Coronary artery (tissue), 2 donors: Measurements from ENCODE around the gene SLC16A6.
"Not testable (repeated sequence)": the region's sequence is repeated elsewhere in the genome, so short reads cannot be mapped to it uniquely, and the experiment has no call there.

Experiments
- DNase-seq: peaks from one replicate; pipeline ENCODE4 v3.0.0-alpha.2; 2017; ENCODE audit warnings: low spot score
- H3K27ac ChIP-seq, 2 donors: fragments of 200-600 bp; sonication (generic); one replicate each; pipeline ENCODE4 v1.5.1; 2016 to 2019
- H3K4me3 ChIP-seq: fragments of 200-600 bp; sonication (generic); 2 replicates; pipeline ENCODE4 v1.5.1; 2016; ENCODE audit warnings: mild to moderate bottlenecking, moderate library complexity
- CTCF ChIP-seq: fragments of 200-600 bp; sonication (generic); IDR thresholded peaks from one replicate; pipeline ENCODE4 v1.5.1; 2019; ENCODE audit warnings: antibody characterized with exemption

Gene SLC16A6

GRCh38 chr17:68260051-68260762 is 30.7 kb downstream of the SLC16A6 start:
- DNase-seq = no peak
- no peak for TF ChIP-seq CTCF
- Histone ChIP-seq H3K4me3 (no peak overlapping the region), H3K27ac (no peak overlapping the region)

GRCh38 chr17:68259648-68259951 is 31.3 kb downstream of the SLC16A6 start:
- Histone ChIP-seq H3K27ac (peak overlapping the region in 1 of 2 donors; percentile 73), H3K4me3 (peak overlapping the region; percentile 60)
- DNase-seq = not testable (repeated sequence)

- peak overlapping the region; percentile 60 for H3K4me3 ChIP-seq
- not testable (repeated sequence) for DNase-seq
- peak overlapping the region; percentile 10 to 73 for H3K27ac ChIP-seq
Observed at GRCh38 chr17:68258890-68259647, 31.9 kb downstream of the SLC16A6 start.

GRCh38 chr17:68257934-68258333 is 33.0 kb downstream of the SLC16A6 start:
- no peak for DNase-seq
- no peak for TF ChIP-seq CTCF
- Histone ChIP-seq H3K4me3 (no peak overlapping the region), H3K27ac (no peak overlapping the region)

DNA sequence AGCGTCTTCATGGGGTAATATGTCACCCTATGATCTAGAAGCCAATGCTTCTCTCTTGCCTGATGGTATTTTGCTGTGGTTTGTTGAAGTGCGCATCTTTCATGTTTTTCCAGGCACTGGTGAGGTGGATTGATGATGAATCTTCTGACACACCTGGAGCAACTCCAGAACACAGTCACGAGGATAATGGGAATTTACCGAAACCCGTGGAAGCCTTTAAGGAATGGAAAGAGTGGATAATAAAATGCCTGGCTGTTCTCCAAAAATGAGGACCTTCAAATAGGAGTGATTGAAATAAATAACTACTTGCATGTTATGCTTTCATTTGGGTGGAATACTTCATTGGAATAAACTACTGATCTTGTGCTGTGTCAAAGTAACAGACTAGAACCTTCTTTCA is 34.2 kb downstream of the SLC16A6 start:
- not testable (repeated sequence) for DNase-seq, H3K4me3 ChIP-seq, H3K27ac ChIP-seq

DNA sequence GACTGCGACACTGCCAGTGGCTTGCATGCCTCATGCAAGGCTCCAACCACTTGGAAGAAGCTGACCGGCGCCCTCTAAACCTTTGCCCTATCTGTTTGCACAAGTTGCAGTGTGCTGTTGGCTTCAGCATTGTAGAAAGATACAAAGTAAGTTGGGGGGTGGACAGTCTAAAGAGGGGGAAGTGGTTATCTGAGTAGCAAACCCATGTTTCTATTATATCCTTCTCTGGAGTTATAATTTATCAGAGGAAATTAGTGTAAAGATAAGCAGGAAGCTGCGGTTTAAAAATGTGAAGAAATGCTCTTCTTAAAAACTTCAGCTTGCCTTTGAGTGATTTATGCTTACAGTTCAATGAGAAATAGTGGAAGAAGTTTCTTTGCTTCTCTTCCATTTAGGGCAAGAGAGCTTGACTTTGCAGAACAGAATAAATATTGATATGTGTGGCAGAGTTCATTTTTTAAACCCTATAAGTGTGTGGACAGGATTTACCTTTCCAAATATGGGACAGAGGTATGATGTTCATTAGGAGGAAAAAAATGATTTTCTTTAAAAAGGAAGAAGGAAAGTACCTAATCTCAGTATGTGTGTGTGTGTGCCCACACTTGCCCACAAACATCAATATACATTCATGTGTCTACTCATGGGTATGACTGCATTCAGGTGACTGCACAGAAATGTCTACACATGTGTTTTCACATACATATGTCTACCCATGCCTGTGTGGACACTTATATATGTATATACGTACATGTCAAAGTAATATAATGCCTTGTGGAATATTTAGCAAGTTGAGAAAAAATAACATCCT is 35.0 kb downstream of the SLC16A6 start:
- TF ChIP-seq CTCF = no peak
- Histone ChIP-seq H3K4me3 (no peak overlapping the region), H3K27ac (no peak overlapping the region)
- no peak for DNase-seq

- no peak overlapping the region for H3K4me3 ChIP-seq
- DNase-seq = no peak
- no peak for TF ChIP-seq CTCF
- no peak overlapping the region for H3K27ac ChIP-seq
Observed at GRCh38 chr17:68255151-68255550, 35.8 kb downstream of the SLC16A6 start.

DNA sequence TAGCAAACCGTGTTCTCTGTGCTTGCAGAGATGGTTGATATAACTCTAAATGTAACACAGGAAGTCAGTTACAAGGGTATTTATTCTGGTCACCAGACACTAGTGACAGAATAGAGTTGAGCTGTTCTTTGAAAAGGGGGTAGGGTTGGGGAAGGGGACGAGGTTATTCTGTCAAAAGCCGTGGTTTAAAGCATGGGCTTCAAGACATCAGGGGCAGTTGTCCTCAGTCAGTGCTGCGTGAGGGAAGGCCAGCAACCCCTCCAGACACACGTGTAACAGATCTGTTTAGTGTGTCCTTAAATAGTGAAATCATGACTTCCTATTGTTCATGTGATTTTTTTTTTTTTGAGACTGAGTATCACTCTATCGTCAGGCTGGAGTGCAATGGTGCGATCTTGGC is 37.5 kb downstream of the SLC16A6 start:
- not testable (repeated sequence) for DNase-seq, H3K4me3 ChIP-seq, H3K27ac ChIP-seq

DNA sequence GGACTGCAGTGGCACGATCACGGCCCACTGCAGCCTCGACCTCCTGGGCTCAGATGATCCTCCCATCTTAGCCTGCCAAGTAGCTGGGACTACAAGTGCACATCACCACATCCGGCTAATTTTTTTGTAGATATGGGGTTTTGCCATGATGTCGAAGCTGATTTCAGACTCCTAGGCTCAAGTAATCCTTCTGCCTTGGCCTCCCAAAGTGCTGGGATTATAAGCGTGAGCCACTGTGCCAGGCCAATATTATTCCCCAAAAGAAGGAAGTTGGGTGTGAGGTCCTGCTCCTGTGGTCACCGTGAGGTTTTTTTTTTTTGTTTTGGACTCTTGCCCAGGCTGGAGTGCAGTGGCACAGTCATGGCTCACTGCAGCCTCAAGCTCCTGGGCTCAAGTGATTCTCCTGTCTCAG is 41.6 kb downstream of the SLC16A6 start:
- DNase-seq = no peak
- Histone ChIP-seq H3K27ac (peak overlapping the region; percentile 96 to 97), H3K4me3 (no peak overlapping the region)
- no peak for TF ChIP-seq CTCF
